ENCODE data around the gene MAPK12.
A peak's percentile ranks its signal among the peaks of the same experiment; 100 is the strongest.

The MAPK12 gene

DNA sequence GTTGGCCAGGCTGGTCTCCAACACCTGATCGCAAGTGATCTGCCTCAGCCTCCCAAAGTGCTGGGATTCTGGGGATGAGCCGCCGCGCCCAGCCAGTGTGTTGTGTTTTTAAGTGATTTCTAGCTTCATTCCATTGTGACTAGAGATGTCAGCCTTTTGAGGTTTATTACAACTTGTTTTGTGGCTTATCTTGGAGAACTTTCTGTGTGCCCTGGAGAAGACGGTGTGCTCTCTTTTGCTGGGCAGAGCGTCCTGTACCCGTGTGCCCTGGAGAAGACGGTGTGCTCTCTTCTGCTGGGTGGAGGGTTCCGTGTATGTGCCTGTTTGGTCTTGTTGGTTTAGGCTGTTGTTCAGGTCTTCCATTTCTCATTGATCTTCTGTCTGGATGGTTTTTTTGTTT, 48.2 kb downstream of the MAPK12 start:
- H3K4me3 ChIP-seq (ENCODE audit: low read depth, low read length): no peak overlapping the region
- TF ChIP-seq, protein P1, sequence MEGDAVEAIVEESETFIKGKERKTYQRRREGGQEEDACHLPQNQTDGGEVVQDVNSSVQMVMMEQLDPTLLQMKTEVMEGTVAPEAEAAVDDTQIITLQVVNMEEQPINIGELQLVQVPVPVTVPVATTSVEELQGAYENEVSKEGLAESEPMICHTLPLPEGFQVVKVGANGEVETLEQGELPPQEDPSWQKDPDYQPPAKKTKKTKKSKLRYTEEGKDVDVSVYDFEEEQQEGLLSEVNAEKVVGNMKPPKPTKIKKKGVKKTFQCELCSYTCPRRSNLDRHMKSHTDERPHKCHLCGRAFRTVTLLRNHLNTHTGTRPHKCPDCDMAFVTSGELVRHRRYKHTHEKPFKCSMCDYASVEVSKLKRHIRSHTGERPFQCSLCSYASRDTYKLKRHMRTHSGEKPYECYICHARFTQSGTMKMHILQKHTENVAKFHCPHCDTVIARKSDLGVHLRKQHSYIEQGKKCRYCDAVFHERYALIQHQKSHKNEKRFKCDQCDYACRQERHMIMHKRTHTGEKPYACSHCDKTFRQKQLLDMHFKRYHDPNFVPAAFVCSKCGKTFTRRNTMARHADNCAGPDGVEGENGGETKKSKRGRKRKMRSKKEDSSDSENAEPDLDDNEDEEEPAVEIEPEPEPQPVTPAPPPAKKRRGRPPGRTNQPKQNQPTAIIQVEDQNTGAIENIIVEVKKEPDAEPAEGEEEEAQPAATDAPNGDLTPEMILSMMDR (IDR thresholded peaks at IDR 0.05; ENCODE audit: low read depth, low read length): no peak

DNA sequence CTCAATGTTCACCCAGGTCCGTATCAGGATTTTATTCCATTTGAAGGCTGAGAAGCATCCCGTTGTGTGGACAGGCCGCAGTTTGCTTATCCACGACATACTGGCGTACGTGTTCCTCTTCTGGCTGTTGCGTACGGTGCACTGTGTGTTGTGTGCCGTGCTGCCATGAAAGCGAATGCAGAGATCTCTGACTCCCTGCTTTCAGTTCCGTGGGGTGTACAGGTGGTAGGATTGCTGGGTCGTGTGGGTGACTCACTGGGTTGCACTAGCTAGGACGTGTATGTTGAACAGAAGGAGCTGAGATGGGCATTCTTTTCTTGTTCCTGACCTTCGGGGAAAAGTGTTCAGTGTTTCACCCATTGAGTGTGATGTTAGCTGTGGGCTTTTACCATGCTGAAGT, 50.3 kb downstream of the MAPK12 start:
- TF ChIP-seq, protein P1 (IDR thresholded peaks at IDR 0.05; ENCODE audit: low read depth, low read length): no peak
- H3K4me3 ChIP-seq (ENCODE audit: low read depth, low read length): no peak overlapping the region

DNA sequence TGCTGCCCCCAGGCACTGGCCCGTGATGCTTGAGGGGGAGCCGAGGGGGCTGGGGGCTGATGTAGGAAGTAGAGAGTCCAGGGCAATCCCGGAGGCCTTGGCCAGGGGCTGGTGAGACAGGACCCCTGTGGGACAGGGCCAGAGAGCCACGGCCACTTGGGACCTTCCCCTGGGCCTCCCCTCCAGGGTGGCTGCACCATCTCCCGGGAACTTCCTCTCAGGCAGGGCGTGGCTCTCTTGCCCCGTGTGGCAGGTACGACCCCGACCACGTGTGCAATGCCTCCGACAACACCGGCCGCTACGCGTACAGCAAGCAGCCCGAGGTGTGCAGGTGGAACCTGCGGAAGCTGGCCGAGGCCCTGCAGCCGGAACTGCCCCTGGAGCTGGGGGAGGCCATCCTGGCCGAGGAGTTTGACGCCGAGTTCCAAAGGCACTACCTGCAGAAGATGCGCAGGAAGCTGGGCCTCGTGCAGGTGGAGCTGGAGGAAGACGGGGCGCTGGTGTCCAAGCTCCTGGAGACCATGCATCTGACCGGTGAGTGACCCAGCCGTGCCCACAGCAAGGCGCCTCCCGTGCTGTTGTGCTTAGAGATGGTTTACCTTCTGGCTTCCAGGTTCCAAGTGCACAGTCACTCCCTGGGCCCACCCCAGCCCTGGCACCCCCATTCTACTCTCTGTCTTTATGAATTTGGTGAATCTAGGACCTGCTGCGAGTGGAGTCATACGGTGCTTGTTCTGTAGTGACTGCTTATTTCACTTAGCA, 50.9 kb downstream of the MAPK12 start:
- no peak overlapping the region for H3K4me3 ChIP-seq (ENCODE audit: low read depth, low read length)
- TF ChIP-seq, protein P1 (IDR thresholded peaks at IDR 0.05; ENCODE audit: low read depth, low read length): no peak

DNA sequence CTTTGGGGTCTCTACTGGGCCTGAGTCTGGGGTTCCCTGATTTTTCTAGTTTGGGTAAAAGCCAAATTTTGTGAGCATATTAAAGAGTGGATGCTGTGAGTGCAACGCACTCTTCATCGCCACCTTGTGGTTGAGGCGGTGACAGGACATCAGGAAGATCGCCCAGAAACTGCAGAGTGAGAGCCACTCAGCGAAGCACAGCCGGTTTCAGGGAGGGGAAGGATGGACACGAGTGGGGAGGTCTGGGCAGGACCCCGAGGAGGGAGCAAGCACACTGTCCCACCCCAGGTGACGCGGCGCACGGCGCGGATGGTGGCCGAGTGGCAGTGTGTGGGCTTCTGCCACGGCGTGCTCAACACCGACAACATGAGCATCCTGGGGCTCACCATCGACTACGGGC, 51.6 kb downstream of the MAPK12 start:
- H3K4me3 ChIP-seq (ENCODE audit: low read depth, low read length): no peak overlapping the region
- TF ChIP-seq, protein P1 (IDR thresholded peaks at IDR 0.05; ENCODE audit: low read depth, low read length): peak; percentile 84

DNA sequence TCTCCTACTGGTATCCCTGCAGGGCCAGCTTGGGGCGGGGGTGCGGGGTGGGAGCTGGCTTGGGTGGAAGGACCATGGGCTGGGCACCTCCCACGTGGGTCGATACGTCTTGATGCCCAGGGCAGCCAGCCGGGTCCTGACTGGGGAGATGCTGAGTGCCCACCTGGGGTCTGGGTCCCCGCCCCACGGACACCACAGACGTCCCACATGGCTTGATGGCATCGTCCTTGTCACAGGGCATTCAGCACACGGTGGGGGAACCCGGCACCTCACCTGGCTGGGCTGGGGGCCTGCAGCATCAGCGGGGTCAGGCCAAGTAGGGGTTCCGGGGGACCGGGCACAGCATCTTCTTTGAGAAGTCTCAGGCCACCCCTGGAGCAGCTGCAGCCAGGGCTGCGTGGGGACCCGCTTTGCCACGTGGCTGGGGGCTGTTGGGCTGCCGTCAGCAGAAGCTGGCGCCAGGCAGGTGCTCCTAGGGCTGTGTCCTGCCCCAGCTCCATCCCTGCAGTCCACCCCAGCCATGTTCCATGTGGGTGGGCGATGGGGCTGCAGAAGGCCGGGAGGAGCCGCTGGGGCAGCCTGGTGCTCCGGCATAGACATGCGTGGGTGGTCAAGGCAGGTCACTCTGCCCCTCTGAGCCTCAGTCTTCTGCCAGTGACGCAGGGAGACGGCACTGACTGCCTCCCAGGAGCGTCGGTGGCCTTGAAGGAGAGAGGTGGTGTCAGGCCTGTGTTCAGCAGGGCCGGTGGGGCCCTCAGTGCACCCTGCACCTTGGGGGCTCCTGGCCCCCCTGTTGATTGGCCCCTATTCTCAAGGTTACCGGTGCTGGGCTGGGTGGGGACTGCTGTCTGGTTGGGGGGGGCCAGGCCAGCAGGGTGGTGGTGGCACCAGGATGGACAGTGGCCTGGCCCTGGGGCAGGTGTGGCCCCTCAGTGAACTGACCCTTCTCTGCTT, 52.3 kb downstream of the MAPK12 start:
- no peak overlapping the region for H3K4me3 ChIP-seq (ENCODE audit: low read depth, low read length)
- TF ChIP-seq, protein P1 (IDR thresholded peaks at IDR 0.05; ENCODE audit: low read depth, low read length): no peak

DNA sequence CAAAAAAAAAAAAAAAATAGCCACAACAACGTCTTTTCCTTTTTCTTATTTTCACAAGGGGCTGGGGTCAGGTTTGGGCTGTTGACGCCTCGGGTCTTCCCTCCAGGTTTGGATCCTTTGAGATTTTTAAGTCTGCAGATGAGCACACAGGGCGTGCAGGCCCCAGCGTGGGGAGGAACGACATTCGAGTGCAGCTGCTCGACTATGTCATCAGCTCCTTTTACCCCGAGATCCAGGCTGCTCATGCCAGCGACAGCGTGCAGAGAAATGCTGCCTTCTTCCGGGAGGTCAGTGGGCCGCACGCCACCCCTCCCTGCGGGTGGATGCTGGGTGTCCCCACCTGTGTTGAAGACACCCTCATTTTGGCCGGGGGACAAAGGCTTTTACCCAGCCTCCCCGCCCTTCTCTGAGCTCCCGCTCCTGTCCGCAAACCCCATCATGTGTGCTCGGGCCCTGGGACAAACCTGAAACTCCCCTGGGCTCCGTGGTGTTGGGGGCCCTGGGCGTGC, 53.0 kb downstream of the MAPK12 start:
- H3K4me3 ChIP-seq (ENCODE audit: low read depth, low read length): no peak overlapping the region
- TF ChIP-seq, protein P1 (IDR thresholded peaks at IDR 0.05; ENCODE audit: low read depth, low read length): no peak
